Right lobe of liver (tissue), 4 donors: ENCODE data around the gene PRC1.

Experiments used
- POLR2A ChIP-seq: fragments of 450-650 bp; IDR thresholded peaks from one replicate; pipeline ENCODE4 v1.6.1; 2017; ENCODE audit warnings: antibody characterized with exemption, mild to moderate bottlenecking
- TF ChIP-seq, protein P1 (sequence below), 4 donors: fragments of 200-600 bp in 3 of 4; fragments of 450-650 bp in 1 of 4; IDR thresholded peaks; one replicate each; pipeline versions ENCODE4 v1.5.1 to v1.8.0; 2016 to 2022; ENCODE audit warnings: antibody characterized with exemption in 4 of 4, mild to moderate bottlenecking in 2 of 4
- donor health status: DM: no; HTN: no; CAD: no.
- donor health status: DM: no; HTN: no; CAD: no.
- donor health status: DM: no; HTN: yes; CAD: no.

- TF ChIP-seq POLR2A = no peak
- TF ChIP-seq, protein P1, sequence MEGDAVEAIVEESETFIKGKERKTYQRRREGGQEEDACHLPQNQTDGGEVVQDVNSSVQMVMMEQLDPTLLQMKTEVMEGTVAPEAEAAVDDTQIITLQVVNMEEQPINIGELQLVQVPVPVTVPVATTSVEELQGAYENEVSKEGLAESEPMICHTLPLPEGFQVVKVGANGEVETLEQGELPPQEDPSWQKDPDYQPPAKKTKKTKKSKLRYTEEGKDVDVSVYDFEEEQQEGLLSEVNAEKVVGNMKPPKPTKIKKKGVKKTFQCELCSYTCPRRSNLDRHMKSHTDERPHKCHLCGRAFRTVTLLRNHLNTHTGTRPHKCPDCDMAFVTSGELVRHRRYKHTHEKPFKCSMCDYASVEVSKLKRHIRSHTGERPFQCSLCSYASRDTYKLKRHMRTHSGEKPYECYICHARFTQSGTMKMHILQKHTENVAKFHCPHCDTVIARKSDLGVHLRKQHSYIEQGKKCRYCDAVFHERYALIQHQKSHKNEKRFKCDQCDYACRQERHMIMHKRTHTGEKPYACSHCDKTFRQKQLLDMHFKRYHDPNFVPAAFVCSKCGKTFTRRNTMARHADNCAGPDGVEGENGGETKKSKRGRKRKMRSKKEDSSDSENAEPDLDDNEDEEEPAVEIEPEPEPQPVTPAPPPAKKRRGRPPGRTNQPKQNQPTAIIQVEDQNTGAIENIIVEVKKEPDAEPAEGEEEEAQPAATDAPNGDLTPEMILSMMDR (IDR thresholded peaks at IDR 0.05) = no peak
Measured at GRCh38 chr15:91039996-91040395, 45.7 kb upstream of the PRC1 start.
